GM19043 (cell line): ENCODE measurements around the gene EHBP1L1.
"Not testable (repeated sequence)": the region's sequence is repeated elsewhere in the genome, so short reads cannot be mapped to it uniquely, and the experiment has no call there.

ENCODE experiments used
- ATAC-seq: cut with Tn5 transposase; IDR thresholded peaks from one replicate; pipeline ENCODE4 v1.9.1; 2021; ENCODE audit warnings: low read depth; ENCODE audit not compliant: unreplicated experiment

Gene EHBP1L1

DNA sequence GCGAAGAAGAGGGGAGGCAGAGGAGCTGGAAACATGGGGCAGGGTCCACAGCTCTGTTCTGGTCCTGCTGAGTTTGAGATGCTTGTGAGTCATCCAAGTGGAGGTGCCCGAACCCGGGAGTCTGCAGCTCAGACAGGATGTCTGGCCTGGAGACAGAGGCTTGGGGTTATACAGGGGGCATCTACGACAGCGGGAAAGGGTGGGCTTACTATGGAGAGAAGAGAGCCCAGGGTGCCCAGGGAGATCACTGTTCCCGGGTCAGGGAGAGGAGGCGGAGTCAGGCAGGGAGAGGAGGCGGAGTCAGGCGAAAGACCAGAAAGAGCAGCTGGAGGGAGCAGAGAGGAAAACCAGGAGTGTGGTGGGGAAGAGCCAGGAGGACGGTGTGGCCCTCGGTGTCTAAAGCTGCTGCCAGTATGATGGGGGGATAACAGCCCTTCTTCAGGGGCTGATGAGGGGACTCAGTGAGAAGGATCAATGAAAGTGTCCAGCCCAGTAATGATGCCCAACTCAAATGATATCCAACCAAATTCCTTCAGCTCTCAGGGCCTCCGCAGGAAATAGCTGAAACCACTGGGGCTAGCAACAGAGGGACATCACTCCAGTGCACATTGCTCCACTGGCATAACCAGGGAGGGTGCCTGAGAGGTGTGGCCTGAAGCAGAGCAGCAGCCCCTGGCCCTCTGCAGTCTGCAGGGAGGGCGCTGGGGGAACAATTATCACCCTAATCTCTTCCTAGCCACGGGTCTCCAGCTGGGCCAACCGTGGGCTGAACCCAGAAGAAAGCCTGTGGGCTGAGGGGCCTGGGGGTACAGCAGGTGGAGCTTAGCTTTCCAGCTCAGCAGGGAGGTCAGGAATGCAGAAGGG lies 15.1 kb upstream of the EHBP1L1 start:
- ATAC-seq = no peak

DNA sequence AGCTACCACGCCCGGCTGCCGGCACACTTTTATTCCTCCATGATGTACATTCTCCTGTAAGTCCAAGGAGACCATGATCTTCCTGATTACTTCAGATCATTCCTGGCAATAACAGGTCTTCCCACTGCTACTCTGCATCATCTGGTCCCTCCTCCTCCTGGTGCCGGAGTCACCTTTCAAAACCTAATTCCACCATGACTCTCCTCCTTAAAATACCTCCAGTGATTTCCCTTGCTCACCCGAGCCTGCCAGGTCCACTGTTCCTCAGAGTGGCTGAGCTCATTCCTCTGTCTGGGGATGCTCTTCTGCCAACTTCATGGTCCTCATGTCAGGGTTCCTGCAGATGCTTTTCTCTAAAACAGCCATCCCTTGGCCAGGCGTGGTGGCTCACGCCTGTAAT lies 13.8 kb upstream of the EHBP1L1 start:
- no peak for ATAC-seq

DNA sequence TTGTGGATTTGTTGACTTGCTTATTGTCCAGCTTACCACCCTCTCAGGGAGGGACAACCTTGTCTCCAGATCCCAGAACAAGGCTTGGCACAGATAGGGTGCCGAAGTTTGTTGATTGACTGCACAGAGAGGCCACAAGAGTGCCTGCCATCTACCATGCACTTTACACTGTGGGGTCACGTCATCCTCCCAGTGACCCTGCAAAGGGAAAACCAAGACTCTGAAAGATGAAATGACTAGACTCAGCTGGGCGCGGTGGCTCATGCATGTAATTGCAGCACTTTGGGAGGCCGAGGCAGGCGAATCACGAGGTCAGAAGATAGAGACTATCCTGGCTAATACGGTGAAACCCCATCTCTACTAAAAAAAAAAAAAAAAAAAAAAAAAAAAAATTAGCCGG lies 13.1 kb upstream of the EHBP1L1 start:
- no peak for ATAC-seq

DNA sequence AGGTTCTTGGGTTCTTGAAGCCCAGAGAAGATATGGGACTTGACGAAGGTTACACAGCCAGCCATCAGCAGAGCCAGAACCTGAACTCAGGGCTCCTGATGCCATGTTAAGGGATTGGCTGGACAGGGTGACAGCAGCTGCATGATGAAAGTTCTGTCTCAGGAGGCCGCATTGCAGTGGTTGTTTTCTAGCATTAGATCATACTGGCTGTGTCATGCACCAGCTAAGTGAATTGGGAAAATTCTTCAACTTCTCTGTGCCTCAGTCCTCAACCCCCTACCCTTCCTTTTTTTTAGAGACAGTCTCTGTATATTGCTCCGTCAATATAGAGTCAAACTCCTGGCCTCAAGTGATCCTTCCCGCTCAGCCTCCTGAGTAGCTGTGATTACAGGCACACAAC lies 12.3 kb upstream of the EHBP1L1 start:
- no peak for ATAC-seq

DNA sequence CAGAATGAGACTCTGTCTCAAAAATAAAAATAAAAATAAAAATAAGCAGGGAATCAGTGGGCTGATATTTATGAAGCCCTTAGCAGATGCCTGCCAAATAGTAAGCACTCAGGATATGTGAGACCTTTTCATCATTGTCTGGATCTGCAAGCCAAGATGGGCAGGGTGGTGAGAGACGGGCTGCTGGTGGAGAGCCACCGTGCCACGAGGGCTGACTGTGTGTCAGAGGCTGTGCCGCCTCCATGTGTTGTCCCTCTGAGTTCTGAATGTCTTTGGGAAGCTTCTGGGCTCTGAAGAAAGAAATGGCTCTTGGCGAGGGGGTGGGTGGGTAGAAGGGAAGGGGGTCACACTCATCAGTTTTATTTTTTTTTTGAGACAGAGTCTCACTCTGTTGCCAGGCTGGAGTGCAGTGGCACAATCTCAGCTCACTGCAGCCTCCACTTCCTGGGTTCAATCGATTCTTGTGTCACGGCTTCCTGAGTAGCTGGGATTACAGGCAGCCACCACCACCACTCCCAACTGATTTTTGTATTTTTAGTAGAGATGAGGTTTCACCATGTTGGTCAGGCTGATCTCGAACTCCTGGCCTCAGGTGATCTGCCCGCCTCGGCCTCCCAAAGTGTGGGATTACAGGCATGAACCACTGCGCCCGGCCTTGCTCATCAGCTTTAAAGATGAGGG lies 10.8 kb upstream of the EHBP1L1 start:
- not testable (repeated sequence) for ATAC-seq

DNA sequence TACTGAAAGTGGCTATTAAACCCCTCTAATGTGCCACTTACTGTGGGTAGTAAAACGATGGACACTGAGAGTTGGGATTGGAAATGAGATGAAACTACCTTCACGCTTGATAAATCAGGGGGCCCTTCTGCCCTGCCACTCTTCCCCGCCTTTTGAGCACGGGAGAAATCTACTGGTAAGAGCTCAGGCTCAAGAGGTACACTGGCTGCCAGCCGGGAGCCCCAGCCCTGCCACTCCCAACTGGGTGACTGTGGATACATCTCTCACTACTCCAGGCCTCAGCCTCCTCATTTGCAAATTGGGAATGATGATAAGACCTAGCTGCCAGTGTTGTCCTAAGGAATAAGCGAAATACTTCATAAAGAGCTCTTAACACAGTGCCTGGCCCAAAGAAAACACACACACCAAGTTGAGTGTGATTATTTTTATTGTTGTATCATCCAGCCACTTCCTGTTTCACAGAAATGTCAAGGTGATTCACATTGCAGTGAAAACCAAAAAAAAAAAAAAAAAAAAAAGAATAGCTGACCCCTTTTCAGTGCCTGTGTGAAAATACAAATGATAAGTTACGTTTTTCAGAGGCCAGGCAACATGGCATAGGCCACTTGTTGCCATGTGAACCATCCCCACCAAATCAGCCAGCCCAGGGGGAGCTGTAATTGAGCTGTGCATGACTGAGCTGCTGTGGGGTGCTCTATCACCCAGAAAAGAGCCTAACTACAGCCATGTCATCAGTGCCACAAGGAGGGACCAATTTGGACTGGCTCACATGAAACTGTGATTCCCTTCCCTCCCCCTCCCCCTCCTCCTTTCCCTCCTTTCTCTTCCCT lies 10.0 kb upstream of the EHBP1L1 start:
- ATAC-seq = no peak

DNA sequence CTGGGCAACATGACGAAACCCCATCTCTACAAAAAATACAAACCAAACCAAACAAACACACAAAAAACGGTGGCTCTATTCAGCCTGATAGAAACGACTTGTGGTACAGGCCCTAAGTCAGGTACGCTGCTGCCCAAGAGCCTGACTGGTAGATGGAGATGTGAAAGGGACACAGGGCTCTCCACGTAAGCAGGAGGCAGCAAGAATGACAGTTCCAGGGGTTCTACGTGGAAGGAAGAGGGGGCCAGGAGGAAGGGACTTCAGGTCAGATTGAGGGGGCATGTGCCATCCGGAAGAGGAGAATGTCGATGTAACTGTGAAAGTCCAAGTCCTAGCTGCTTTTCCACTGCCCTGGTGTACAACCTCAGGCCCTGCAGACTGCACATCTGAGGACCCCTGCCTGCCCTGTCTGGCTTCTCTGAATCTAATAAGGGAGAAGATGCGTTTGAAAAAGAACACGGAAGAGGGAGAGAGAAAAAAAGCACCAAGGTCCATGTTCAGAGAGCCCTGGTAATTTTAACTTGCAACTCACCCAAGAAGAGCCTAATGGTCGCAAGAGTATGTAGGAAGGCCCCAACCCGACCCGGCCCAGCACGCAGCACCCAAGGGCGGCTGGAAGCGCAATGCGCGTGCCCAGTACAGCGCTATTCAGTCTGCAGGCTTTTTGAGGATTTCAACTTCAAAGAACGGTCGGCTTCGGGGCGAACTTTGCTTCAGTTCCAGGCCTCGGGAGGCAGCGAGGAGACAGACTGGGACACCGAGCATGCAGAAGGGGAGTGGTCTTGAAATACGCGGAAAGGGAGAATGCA lies 6.5 kb upstream of the EHBP1L1 start:
- peak; percentile 6 for ATAC-seq

DNA sequence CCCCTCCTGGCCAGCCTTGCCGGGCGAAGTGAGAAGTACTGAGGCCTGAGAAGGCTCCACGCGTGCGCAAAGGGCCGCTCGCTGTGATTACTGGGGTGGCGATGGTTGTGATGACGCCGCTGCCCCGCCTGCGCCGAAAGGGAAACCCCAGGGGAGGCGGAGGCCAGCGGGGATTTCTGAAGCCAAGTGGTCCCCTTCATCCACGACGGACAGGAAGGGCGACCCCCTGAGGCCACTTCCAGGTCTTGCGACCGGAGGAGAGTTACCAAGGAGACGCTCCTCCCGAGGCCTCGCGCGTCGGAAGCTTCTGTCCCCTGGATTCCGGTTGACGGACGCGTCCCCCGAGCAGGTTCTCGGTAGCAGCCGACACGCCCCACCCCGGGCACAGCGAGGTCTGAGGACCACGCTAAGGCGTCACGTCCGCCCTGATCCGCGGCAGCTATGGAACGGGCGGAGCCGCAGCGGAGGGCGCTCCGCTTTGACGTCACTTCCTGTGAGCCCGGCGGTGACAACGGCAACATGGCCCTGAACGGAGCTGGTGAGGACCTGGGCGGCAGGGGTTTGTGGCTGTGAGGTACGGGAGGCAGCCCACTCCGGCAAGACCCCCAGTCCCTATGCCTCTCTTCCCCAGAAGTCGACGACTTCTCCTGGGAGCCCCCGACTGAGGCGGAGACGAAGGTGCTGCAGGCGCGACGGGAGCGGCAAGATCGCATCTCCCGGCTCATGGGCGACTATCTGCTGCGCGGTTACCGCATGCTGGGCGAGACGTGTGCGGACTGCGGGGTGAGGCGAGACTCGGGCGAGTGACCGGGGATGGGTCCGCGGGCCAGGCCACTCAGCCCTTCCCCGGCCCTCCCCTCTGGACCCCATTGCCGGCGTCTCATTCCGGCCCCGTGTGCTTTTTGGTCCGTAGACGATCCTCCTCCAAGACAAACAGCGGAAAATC lies 5.6 kb upstream of the EHBP1L1 start, which contains the start of gene ZNRD2:
Gene ZNRD2, plus strand, starts transcription at position 505 of the 946 bp plus-strand sequence. Its CDS starts 15 bp downstream, at position 520.
- peak; percentile 57 for ATAC-seq

DNA sequence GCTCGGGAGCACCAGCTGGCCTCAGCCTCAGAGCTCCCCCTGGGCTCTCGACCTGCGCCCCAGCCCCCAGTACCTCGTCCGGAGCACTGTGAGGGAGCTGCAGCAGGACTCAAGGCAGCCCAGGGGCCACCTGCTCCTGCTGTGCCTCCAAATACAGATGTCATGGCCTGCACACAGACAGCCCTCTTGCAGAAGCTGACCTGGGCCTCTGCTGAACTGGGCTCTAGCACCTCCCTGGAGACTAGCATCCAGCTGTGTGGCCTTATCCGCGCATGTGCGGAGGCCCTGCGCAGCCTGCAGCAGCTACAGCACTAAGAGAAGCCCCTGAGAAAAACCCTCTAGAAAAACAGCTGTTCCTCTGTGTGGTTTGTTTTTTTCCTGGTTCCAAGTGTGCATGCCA lies 4.4 kb upstream of the EHBP1L1 start:
- no peak for ATAC-seq

DNA sequence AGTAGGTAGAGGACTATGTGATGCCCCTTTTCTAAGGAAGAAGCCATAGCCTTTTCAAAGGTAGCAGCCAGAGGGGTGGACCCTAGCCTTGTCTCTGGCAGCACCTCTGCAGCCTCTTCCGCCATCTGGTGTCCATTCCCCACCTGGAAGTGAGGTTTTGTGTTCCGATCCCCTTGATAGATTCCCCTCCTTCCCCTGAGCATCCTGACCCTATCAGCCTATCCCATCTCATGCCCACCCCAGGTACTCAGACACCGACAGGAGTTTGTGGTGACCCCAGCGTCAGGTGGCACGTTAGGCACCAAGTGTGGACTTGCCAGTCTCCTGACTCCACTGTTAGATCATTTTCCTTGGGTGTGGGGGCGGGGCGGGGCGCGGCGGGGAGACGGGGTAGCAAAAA lies 3.9 kb upstream of the EHBP1L1 start:
- no peak for ATAC-seq

DNA sequence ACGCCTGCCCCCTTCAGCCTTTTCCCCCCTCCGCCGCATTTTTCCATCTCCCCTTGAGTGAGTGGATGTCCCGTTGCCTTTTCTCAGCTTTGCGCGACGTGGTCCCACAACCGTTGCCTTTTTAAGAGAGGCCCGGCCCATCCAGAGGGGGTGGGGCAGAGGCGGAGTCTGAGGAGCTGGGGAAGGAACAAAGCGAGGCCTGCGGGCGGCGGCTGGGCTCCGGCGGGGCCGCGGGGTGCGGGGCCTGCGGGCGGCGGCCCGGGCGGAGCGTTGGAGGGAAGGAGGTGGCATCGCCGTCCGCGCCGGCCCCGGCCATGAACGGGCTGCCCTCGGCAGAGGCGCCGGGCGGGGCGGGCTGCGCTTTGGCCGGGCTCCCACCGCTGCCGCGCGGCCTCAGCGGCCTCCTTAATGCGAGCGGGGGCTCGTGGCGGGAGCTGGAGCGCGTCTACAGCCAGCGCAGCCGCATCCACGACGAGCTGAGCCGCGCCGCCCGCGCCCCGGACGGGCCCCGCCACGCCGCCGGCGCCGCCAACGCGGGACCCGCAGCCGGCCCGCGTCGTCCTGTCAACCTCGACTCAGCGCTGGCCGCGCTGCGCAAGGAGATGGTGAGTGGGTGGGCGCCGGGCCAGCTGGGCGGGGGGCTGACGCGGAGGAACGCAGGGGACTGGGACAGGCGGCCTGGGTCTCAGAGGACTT lies 3.3 kb upstream of the EHBP1L1 start, which contains the start of gene FAM89B:
Gene FAM89B, plus strand, starts transcription at position 183 of the 696 bp plus-strand sequence. Its CDS starts 132 bp downstream, at position 315.
- no peak for ATAC-seq

DNA sequence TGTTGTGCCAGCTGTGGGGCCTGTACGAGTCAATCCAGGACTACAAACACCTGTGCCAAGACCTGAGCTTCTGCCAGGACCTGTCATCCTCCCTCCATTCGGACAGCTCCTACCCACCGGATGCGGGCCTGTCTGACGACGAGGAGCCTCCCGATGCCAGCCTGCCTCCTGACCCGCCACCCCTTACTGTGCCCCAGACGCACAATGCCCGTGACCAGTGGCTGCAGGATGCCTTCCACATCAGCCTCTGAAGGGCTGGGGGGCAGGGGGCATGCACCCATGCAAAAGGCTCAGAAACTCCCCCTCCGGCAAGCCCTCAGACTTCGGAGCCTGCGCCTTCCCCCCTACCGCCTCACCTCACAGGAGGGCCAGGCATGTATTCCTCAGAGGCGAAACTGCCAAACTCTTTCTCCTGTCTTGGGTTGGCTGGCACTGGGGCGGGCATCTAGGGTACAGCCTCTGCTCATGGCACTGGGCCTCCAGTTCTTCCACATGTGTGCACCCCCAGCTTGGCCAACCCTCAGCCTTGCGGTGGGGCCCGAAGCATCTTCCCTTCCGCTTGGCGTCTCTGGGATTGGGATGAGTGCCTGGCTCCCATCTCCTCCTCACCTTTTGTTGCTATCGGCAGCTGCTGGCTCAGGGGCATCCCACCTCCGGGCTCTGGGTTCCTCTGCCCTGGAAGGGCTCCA lies 2.3 kb upstream of the EHBP1L1 start:
- ATAC-seq = no peak

DNA sequence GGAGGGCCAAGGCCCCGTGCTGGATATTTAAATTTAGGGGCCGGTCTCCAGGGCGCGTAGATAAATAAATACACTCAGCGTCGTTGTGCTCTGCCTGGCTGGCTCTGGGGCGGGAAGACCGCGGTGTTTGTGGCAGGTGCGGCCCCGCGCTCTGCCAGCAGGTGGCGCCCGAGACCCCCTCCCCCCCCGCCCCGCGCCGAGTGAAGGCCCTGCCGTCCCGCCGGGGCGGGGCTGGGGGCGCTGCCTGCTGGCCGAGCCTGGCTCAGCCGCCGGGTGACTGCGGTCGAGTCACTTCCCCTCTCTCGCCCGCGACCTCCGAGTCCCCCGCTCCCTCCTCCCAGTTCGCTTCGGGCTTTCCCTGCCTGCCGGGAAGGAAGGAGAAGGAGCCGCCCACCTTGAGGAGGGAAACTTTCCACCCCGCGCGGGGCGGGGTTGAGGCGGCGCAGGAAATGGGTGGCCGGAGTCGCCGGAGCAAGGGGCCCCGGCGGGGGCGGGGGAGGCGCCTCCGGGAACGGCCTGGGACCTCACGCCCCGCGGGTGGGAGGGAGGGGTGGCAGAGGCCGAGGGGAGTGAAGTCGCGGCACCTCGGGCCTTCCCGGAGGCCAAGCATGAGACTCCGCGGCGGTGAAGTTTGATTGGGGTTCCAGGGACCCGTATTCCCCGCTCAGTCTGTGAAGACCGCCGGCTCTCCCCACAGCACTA lies 1.6 kb upstream of the EHBP1L1 start:
- ATAC-seq = peak; percentile 27

DNA sequence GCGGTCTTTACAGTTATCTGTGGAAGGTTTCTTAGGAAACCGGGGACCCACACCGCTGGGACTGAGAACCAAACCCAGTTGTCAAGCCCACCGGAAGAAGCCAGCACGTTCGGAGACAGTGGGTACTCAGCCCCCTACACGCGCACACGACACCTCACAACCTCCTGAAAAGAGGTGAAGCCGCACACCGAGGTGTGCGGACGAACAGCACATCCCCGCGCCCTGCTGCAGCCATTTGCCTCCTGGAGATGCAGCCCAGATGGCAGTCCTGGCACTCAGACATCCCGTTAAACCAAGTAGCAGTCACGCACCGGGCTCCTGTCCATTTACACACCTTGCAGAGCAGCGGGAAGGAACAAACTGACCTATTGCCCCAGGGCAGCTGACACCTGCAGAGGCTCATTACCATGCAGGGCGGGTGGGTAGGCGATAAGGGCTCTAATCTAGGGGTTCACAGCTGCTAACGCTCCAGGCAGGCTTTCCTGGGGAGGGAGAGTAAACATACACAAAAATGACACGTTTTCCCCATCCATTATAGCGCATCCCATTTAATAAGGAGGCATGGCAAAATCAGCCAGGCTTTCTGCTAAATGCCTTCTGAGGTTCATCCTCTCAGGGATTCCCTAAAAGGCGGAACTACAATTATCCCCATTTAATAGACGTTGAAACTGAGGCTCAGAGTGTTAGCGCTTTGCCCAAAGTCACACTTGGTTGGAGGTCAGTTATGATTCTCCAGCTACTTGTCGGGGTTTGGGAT lies 864 bp upstream of the EHBP1L1 start:
- no peak for ATAC-seq

DNA sequence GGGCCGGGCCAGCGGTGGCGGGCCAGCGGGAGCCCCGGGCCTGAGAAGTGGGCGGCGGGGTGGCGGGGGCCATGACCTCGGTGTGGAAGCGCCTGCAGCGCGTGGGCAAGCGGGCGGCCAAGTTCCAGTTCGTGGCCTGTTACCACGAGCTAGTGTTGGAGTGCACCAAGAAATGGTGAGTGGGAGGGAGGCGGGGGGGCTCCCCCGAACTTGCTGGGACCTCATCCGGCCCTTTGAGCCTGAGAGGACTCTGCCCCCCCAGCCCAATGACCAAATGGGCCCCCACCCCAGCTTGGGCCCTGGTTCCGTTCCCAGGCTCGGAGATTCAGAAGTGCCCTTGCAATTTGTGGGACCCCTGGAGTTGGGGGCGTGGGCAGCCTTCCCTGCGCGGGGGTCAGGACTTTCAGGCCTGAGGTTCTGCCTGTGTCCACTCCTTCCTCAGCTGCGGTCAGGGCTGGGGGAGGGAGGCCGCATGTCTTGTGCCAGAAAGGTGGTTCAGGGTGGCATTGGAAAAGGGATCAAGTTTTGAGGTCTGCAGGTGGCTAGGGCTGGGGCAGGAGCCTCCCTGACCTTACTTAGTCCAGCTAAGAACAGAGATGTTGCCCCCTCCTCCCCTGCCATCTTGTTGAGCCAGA lies 496 bp downstream of the EHBP1L1 start:
- ATAC-seq = no peak
